Measurements from ENCODE around the gene TBC1D13. TPM values are rescaled to one million over a fixed set of nuclear protein-coding genes. Genes with fewer than 3 reads are reported as not detected.

Gene TBC1D13
- total RNA-seq, 5 donors from 2014 or later (not counting 1 experiment from before 2014, with no cell fraction given), result 27.6 to 34.3 (median 31.8) TPM

DNA sequence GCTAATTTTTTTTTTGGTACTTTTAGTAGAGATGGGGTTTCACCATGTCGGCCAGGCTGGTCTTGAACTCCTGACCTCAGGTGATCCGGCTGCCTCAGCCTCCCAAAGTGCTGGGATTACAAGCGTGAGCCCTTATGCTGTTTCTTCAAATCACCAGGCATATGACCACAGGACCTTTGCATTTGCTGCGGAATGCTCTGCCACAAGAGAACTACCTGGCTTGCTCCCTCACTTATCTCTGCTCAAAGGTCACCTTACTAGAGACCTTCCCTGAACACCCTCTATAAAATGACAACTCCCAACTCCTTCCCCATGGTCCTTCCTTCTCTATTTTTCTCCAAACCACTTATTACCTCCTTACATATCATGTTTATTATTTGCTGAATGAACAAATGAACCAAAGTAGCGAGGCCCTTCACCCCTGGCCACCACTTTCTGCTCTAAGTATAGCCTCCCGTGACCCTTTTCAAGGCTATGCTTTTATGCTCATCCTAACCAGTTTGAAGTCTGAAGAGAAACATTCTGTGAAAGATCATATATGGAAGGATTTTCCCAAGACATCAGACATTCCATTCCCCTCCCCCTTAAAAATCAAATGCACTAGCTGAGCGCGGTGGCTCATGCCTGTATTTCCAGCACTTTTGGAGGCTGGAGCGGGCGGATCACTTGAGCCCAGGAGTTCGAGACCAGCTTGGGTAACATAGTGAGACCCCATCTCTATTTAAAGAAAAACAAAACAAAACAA, 16.6 kb upstream of the TBC1D13 start:
- Mint-ChIP-seq H3K27me3 (no peaks in the 10 kb centered on the region), H3K9me3 (no peaks in the 10 kb centered on the region), H3K4me3 (peak overlapping the region; percentile 96 to 98 (median 97)), H3K36me3 (peaks cover 3% of the 10 kb centered on the region), H3K27ac (peak overlapping the region; percentile 96 to 97), H3K4me1 (peaks cover 39 to 44% (median 41%) of the 10 kb centered on the region in 3 donors)
- 100% methylated on average over 4 of the region's 11 CpGs for WGBS (ENCODE audit: insufficient coverage)
- no peaks in the 10 kb centered on the region for H3K27me3 ChIP-seq (replicated peaks in 1 of 2; ENCODE audit: control insufficient read depth in 2 of 2, extremely low read depth in 1 of 2, insufficient read depth in 2 of 2, low read length in 1 of 2)
- peaks cover 0 to 7% of the 10 kb centered on the region in 2 donors for H3K36me3 ChIP-seq (ENCODE audit: control insufficient read depth in 2 of 2, extremely low read depth in 1 of 2, insufficient read depth in 1 of 2, low read length in 1 of 2)
- POLR2A ChIA-PET, result interaction anchor here (0.5 to 1.1 kb wide), 6 partner anchors 19 to 81 kb away, joined by 3 to 5 read pairs (median 4); partner anchors contain the start of gene SET (in 1 of the 2)
- peak overlapping the region; percentile 65 to 73 for H3K4me3 ChIP-seq (ENCODE audit: control insufficient read depth in 1 of 2, extremely low read depth in 1 of 2, low read length in 1 of 2)
- no peaks in the 10 kb centered on the region for H3K9me3 ChIP-seq
- H3K4me1 ChIP-seq (ENCODE audit: control insufficient read depth in 1 of 2, extremely low read depth in 1 of 2, insufficient read depth in 2 of 2, low read length in 2 of 2), result peaks cover 0 to 29% of the 10 kb centered on the region in 2 experiments
- ATAC-seq (replicated peaks in 1 of 4) (no peak), DNase-seq (no peak)
- peak overlapping the region; percentile 63 for H3K27ac ChIP-seq (ENCODE audit: low read length)
- CTCF ChIA-PET, result interaction anchor here (0.5 to 1.5 kb wide), 4 partner anchors 18 to 122 kb away, joined by 4 to 8 read pairs (median 5); partner anchors contain the start of gene ENDOG (in 1 of the 2)

DNA sequence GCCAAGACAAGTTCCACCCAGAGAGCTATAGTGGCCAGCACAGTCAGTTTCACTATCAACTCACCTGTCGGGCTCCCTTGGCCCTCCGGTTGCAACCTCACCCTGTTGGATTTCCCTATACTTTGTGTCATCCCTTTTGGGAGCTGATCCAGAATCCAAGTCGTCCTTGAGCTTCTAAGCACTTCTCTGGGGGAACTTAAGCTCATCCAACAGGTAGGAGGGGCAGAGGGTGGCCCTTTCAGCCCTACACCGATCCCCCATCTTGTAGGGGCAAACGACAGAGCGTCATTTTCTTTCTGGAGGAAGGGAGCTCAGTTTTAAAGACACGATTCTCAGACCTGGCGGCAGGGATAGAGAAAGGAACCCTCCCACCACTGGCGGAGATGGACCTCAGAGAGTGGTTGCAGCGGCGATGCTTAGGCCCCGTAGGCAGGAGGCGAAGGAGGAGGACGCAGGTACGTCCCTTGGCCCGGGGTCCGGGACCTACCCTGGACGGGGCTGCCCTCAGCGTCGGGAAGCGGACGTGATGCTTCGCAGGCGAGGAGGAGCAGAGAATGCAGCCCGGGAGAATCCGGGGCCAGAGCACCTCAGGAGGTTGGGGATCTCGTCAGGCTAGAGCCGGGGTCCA, 15.8 kb upstream of the TBC1D13 start:
- Histone ChIP-seq H3K4me3 (ENCODE audit: control insufficient read depth in 1 of 2, extremely low read depth in 1 of 2, low read length in 1 of 2) (peak overlapping the region; percentile 65 to 73), H3K4me1 (ENCODE audit: control insufficient read depth in 1 of 2, extremely low read depth in 1 of 2, insufficient read depth in 2 of 2, low read length in 2 of 2) (peaks cover 0 to 29% of the 10 kb centered on the region in 2 experiments), H3K36me3 (ENCODE audit: control insufficient read depth in 2 of 2, extremely low read depth in 1 of 2, insufficient read depth in 1 of 2, low read length in 1 of 2) (peaks cover 0 to 7% of the 10 kb centered on the region in 2 donors), H3K27me3 (replicated peaks in 1 of 2; ENCODE audit: control insufficient read depth in 2 of 2, extremely low read depth in 1 of 2, insufficient read depth in 2 of 2, low read length in 1 of 2) (no peaks in the 10 kb centered on the region), H3K9me3 (no peaks in the 10 kb centered on the region), H3K27ac (ENCODE audit: low read length) (peak overlapping the region; percentile 63)
- Mint-ChIP-seq H3K36me3 (peaks cover 3% of the 10 kb centered on the region), H3K4me1 (peaks cover 36 to 42% (median 38%) of the 10 kb centered on the region in 3 donors), H3K27ac (peak overlapping the region; percentile 96 to 97), H3K27me3 (no peaks in the 10 kb centered on the region), H3K9me3 (no peaks in the 10 kb centered on the region), H3K4me3 (peak overlapping the region; percentile 96 to 98 (median 97))
- 0% methylated on average over 21 of the region's 28 CpGs for WGBS (ENCODE audit: insufficient coverage)
- CTCF ChIA-PET, result interaction anchor here (0.5 to 1.5 kb wide), 5 partner anchors 17 to 122 kb away, joined by 4 to 8 read pairs (median 6); partner anchors contain the start of genes ENDOG (in 1 of the 2) and ZDHHC12 (in 1 of the 2)
- POLR2A ChIA-PET, result interaction anchor here (0.5 to 1.2 kb wide), 7 partner anchors 18 to 82 kb away, joined by 3 to 5 read pairs (median 4); partner anchors contain the start of gene SET (in 1 of the 2)
- ATAC-seq (replicated peaks in 1 of 4), result peak in 3 of 4 experiments; percentile 26 to 41 (median 35)
- peak in 23 of 35 experiments; percentile 2 to 44 (median 19) for DNase-seq

DNA sequence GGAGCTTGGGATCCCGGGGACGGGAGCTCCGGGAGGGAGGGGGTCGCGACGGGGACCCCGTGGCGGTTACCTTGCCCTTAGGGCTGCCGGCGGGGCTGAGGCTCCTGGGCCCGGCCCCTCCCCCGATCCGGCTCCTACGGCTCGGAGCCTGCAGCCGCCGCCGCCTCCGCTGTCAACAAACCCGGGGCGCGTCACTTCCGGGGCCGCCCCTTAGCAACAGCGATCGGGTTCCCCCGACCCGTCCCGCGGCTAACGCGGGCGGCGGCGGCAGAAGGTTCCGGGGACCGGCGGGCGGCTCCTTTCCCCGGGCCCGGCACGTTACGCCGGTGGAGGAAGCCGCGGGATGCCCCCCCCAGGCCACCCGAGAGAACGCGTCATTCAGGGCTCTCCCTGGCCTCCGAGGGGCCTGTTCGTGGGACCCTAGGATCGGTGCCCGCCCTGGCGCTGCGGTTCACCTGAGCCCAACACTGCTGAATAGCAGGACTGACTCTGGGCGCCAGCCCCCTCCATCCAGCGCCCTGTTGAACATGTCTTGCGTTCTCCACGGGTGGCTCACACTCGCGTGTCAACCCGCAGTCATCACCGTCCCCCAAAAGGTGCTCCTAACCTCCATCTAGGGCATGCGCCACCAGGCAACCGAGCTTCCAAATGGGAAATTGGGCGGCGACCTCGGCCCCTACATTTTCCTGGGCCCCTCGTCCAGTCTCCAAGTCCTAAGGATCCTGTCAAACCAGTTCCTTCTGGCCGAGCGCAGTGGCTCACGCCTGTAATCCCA, 15.1 kb upstream of the TBC1D13 start, which contains the start of gene ZER1:
Gene ZER1, minus strand, starts transcription at position 183 of the 775 bp plus-strand sequence. CDS start 16,362 bp downstream, outside the sequence.
- DNase-seq (peak; percentile 85 to 97 (median 93)), ATAC-seq (replicated peaks in 1 of 4) (peak; percentile 94 to 95 (median 95))
- ChIA-PET POLR2A (interaction anchor here in 1 of 2 donors (0.8 to 1.2 kb wide), 3 partner anchors 10 to 46 kb away, joined by 3 to 4 read pairs (median 3); no protein-coding TSS in a partner anchor), CTCF (interaction anchor here in 1 of 2 donors (1.1 to 1.5 kb wide), 3 partner anchors 17 to 48 kb away, joined by 4 to 8 read pairs (median 7); partner anchors contain the start of genes ENDOG and ZDHHC12)
- H3K9me3 ChIP-seq, result no peaks in the 10 kb centered on the region
- peak within 1 kb of the TSS; percentile 96 to 98 (median 97) for H3K4me3 Mint-ChIP-seq
- peaks cover 0 to 7% of the 10 kb centered on the region in 2 donors for H3K36me3 ChIP-seq (ENCODE audit: control insufficient read depth in 2 of 2, extremely low read depth in 1 of 2, insufficient read depth in 1 of 2, low read length in 1 of 2)
- H3K4me1 ChIP-seq (ENCODE audit: control insufficient read depth in 1 of 2, extremely low read depth in 1 of 2, insufficient read depth in 2 of 2, low read length in 2 of 2), result peaks cover 0 to 29% of the 10 kb centered on the region in 2 experiments
- peaks cover 3% of the 10 kb centered on the region for H3K36me3 Mint-ChIP-seq
- H3K4me3 ChIP-seq (ENCODE audit: control insufficient read depth in 1 of 2, extremely low read depth in 1 of 2, low read length in 1 of 2), result peak within 1 kb of the TSS; percentile 65 to 73
- H3K4me1 Mint-ChIP-seq, result peaks cover 35 to 39% (median 38%) of the 10 kb centered on the region in 3 donors
- H3K27ac ChIP-seq (ENCODE audit: low read length), result peak within 1 kb of the TSS; percentile 89
- 4% methylated on average over 69 of the region's 72 CpGs for WGBS (ENCODE audit: insufficient coverage)
- peak within 1 kb of the TSS; percentile 96 to 97 for H3K27ac Mint-ChIP-seq
- no peaks in the 10 kb centered on the region for H3K27me3 Mint-ChIP-seq
- H3K9me3 Mint-ChIP-seq, result no peaks in the 10 kb centered on the region
- H3K27me3 ChIP-seq (replicated peaks in 1 of 2; ENCODE audit: control insufficient read depth in 2 of 2, extremely low read depth in 1 of 2, insufficient read depth in 2 of 2, low read length in 1 of 2), result no peaks in the 10 kb centered on the region

DNA sequence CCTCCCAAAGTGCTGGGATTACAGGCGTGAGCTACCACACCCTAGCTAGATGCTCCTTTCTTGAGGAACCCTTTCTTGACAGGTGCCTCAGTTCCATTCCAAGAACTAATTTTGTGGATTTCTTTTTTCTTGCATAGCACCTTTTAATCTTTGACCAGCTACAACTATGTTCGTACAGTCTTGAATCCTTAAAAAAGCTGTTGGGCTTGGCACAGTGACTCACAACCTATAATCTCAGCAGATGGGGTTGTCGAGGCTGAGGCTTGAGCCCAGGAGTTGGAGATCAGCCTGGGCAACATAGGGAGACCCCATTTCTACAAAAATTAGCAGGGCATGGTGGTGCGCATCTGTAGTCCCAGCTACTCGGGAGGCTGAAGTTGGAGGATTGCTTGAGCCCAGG, 14.0 kb upstream of the TBC1D13 start:
- ChIA-PET CTCF (interaction anchor here in 1 of 2 donors (0.5 kb wide), 1 partner anchor 13 kb away, joined by 9 read pairs; no protein-coding TSS in a partner anchor), POLR2A (interaction anchor here (0.6 to 0.8 kb wide), 3 partner anchors 9 to 26 kb away, joined by 4 to 6 read pairs (median 5); no protein-coding TSS in a partner anchor)
- Histone ChIP-seq H3K9me3 (no peaks in the 10 kb centered on the region), H3K27ac (ENCODE audit: low read length) (no peak overlapping the region), H3K36me3 (ENCODE audit: control insufficient read depth in 2 of 2, extremely low read depth in 1 of 2, insufficient read depth in 1 of 2, low read length in 1 of 2) (peaks cover 0 to 1% of the 10 kb centered on the region in 2 donors), H3K27me3 (replicated peaks in 1 of 2; ENCODE audit: control insufficient read depth in 2 of 2, extremely low read depth in 1 of 2, insufficient read depth in 2 of 2, low read length in 1 of 2) (no peaks in the 10 kb centered on the region), H3K4me3 (ENCODE audit: control insufficient read depth in 1 of 2, extremely low read depth in 1 of 2, low read length in 1 of 2) (no peak overlapping the region), H3K4me1 (ENCODE audit: control insufficient read depth in 1 of 2, extremely low read depth in 1 of 2, insufficient read depth in 2 of 2, low read length in 2 of 2) (peaks cover 0 to 29% of the 10 kb centered on the region in 2 experiments)
- no peaks in the 10 kb centered on the region for H3K27me3 Mint-ChIP-seq
- H3K4me3 Mint-ChIP-seq, result peak overlapping the region; percentile 77 to 97 (median 79)
- H3K36me3 Mint-ChIP-seq, result no peaks in the 10 kb centered on the region
- WGBS (ENCODE audit: insufficient coverage), result 100% methylated on average over 1 of the region's 5 CpGs
- ATAC-seq (replicated peaks in 1 of 4) (no peak), DNase-seq (no peak)
- peaks cover 27 to 32% (median 29%) of the 10 kb centered on the region in 3 donors for H3K4me1 Mint-ChIP-seq
- H3K9me3 Mint-ChIP-seq, result no peaks in the 10 kb centered on the region
- peak overlapping the region in 1 of 2 donors; percentile 11 for H3K27ac Mint-ChIP-seq

DNA sequence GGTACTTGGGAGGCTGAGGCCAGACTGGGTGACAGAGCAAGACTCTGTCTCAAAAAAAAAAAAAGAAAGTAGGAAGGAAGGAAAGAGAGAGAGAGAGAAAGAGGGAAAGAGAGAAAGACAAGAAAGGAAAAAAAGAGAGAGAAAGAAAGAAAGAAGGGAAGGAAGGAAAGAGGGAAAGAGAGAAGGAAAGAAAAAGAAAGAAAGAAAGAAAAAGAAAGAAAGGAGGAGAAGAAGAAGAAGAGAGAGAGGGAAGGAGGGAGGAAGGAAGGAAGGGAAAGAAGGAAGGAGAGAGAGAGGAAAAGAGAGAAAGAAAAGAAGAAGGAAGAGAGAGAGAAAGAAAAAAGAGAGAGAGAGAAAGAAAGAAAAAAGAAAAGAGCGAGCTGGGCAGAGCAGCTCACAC, 12.2 kb upstream of the TBC1D13 start:
- no peaks in the 10 kb centered on the region for H3K36me3 ChIP-seq (ENCODE audit: control insufficient read depth in 2 of 2, extremely low read depth in 1 of 2, insufficient read depth in 1 of 2, low read length in 1 of 2)
- no peaks in the 10 kb centered on the region for H3K36me3 Mint-ChIP-seq
- WGBS (ENCODE audit: insufficient coverage), result no CpG with 5 or more reads among the region's 1 CpG
- no peaks in the 10 kb centered on the region for H3K27me3 Mint-ChIP-seq
- ChIA-PET POLR2A (no interaction called here), CTCF (interaction anchor here in 1 of 2 donors (0.7 kb wide), 1 partner anchor 52 kb away, joined by 3 read pairs; no protein-coding TSS in a partner anchor)
- H3K9me3 Mint-ChIP-seq, result no peaks in the 10 kb centered on the region
- no peak overlapping the region for H3K4me3 Mint-ChIP-seq
- H3K27ac ChIP-seq (ENCODE audit: low read length), result no peak overlapping the region
- H3K4me1 Mint-ChIP-seq, result peaks cover 15 to 17% (median 15%) of the 10 kb centered on the region in 3 donors
- no peak for ATAC-seq (replicated peaks in 1 of 4)
- no peak overlapping the region for H3K4me3 ChIP-seq (ENCODE audit: control insufficient read depth in 1 of 2, extremely low read depth in 1 of 2, low read length in 1 of 2)
- no peaks in the 10 kb centered on the region for H3K9me3 ChIP-seq
- peaks cover 0 to 22% of the 10 kb centered on the region in 2 experiments for H3K4me1 ChIP-seq (ENCODE audit: control insufficient read depth in 1 of 2, extremely low read depth in 1 of 2, insufficient read depth in 2 of 2, low read length in 2 of 2)
- H3K27ac Mint-ChIP-seq, result no peak overlapping the region
- no peaks in the 10 kb centered on the region for H3K27me3 ChIP-seq (replicated peaks in 1 of 2; ENCODE audit: control insufficient read depth in 2 of 2, extremely low read depth in 1 of 2, insufficient read depth in 2 of 2, low read length in 1 of 2)
- DNase-seq, result no peak

All from T-cell (primary cell).